Endodermal cell (in vitro differentiated cells): Measurements from ENCODE around the gene HTR5A. TPM values are rescaled to one million over a fixed set of nuclear protein-coding genes. Genes with fewer than 3 reads are reported as not detected.

Experiments used
- DNase-seq: peaks from one replicate; pipeline ENCODE4 v3.0.0-alpha.2; 2017
- H3K27ac ChIP-seq: 2 replicates; pipeline ENCODE4 v1.5.1; 2013; ENCODE audit warnings: mild to moderate bottlenecking, low read depth, low read length, moderate library complexity
- H3K27me3 ChIP-seq: 2 replicates; pipeline ENCODE4 v1.6.1; 2013; ENCODE audit warnings: mild to moderate bottlenecking, low read length, moderate library complexity; ENCODE audit not compliant: insufficient read depth, control insufficient read depth, poor library complexity, severe bottlenecking
- H3K36me3 ChIP-seq: 2 replicates; pipeline ENCODE4 v1.7.0; 2013; ENCODE audit warnings: mild to moderate bottlenecking, low read length, moderate library complexity; ENCODE audit not compliant: control insufficient read depth, insufficient read depth
- H3K4me1 ChIP-seq: one replicate; pipeline ENCODE4 v1.7.0; 2013; ENCODE audit warnings: low read length; ENCODE audit not compliant: control insufficient read depth, insufficient read depth
- H3K4me3 ChIP-seq: 2 replicates; pipeline ENCODE4 v1.5.1; 2013; ENCODE audit warnings: mild to moderate bottlenecking, low read length, moderate library complexity
- H3K9ac ChIP-seq: 2 replicates; pipeline ENCODE4 v1.6.1; 2013; ENCODE audit warnings: mild to moderate bottlenecking, low read length, moderate library complexity; ENCODE audit not compliant: poor library complexity, severe bottlenecking; ENCODE audit errors: extremely low read depth
- H3K9me3 ChIP-seq: 2 replicates; pipeline ENCODE4 v1.6.1; 2013; ENCODE audit warnings: mild to moderate bottlenecking, low read length, moderate library complexity; ENCODE audit not compliant: control insufficient read depth
- H3K27ac Mint-ChIP-seq: 2 replicates; pipeline ENCODE4 v1.8.0; 2020; ENCODE audit warnings: mixed read lengths
- H3K27me3 Mint-ChIP-seq: 2 replicates; pipeline ENCODE4 v1.8.0; 2021; ENCODE audit warnings: mild to moderate bottlenecking, mixed read lengths; ENCODE audit not compliant: insufficient read depth
- H3K36me3 Mint-ChIP-seq: 2 replicates; pipeline ENCODE4 v1.8.0; 2020; ENCODE audit warnings: low read depth, mixed read lengths
- H3K4me1 Mint-ChIP-seq: 2 replicates; pipeline ENCODE4 v1.8.0; 2020; ENCODE audit warnings: mixed read lengths
- H3K4me3 Mint-ChIP-seq: 2 replicates; pipeline ENCODE4 v1.8.0; 2020; ENCODE audit warnings: mild to moderate bottlenecking, moderate library complexity, mixed read lengths
- H3K9me3 Mint-ChIP-seq: 2 replicates; pipeline ENCODE4 v1.8.0; 2020; ENCODE audit warnings: mild to moderate bottlenecking, mixed read lengths
- WGBS, 2 experiments: methylation state at CpG; one replicate each; pipeline versions ENCODE4 v1.1.5 to v1.1.7; 2013; ENCODE audit warnings: missing lambda C conversion rate in 2 of 2, mixed read lengths in 1 of 2; ENCODE audit not compliant: insufficient coverage in 1 of 2, insufficient read length in 1 of 2; 5-methylcytosine and 5-hydroxymethylcytosine counted together
- total RNA-seq, 2 donors: library from RNA; stranded (reverse); fragmentation: NEBNext Ultra II Directional in 1 of 2; extraction: Animal tissue kit (Norgen Biotek cat#: 25700) in 1 of 2; gene quantifications; 2 replicates in 1 of 2; 3 replicates in 1 of 2; pipeline ENCODE4 v1.2.1, GENCODE V29; 2021
- TF ChIP-seq, protein P1 (sequence below): fragments of 200-600 bp; sonication (generic); conservative IDR thresholded peaks from 2 replicates; pipeline ENCODE4 v1.5.0; 2021; ENCODE audit warnings: antibody characterized with exemption, mild to moderate bottlenecking

The HTR5A gene
- total RNA-seq, 2 donors from 2014 or later, result 0.11 to 0.46 TPM

DNA sequence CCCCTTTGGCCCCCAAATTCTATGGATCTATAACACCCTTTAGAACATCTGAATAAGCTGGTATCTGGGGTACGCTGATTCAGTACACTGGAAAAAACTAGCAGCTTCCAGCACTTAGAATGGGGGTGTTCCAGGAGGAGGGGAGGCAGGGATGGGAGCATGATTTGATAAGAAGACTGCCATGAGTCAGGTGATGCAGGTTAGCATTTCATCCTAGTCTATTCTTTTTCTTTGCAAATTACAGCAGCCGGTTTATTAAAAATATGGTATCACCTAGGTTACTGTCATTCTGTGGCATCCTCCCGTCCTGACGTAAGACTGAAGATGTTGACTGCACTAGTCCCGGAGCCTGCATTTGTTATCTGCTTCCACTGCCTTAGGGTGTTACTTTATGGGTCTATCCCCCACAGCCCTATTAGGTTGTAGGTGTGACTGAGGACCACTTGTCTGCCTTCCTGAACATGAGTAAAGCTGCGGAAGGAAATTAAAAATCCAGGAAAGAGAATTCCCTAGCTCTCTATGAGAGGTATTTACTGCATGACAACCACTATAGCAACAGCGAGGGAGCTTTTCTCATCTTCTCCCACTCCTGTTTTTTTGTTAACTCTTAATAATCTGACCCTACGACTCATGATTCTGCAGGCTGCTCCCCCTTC, 1.9 kb downstream of the HTR5A start:
- no peaks in the 10 kb centered on the region for H3K9me3 ChIP-seq
- H3K27ac ChIP-seq, result no peak overlapping the region
- no peak for DNase-seq
- no peak overlapping the region for H3K9ac ChIP-seq
- TF ChIP-seq, protein P1, sequence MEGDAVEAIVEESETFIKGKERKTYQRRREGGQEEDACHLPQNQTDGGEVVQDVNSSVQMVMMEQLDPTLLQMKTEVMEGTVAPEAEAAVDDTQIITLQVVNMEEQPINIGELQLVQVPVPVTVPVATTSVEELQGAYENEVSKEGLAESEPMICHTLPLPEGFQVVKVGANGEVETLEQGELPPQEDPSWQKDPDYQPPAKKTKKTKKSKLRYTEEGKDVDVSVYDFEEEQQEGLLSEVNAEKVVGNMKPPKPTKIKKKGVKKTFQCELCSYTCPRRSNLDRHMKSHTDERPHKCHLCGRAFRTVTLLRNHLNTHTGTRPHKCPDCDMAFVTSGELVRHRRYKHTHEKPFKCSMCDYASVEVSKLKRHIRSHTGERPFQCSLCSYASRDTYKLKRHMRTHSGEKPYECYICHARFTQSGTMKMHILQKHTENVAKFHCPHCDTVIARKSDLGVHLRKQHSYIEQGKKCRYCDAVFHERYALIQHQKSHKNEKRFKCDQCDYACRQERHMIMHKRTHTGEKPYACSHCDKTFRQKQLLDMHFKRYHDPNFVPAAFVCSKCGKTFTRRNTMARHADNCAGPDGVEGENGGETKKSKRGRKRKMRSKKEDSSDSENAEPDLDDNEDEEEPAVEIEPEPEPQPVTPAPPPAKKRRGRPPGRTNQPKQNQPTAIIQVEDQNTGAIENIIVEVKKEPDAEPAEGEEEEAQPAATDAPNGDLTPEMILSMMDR, result no peak
- H3K36me3 Mint-ChIP-seq, result no peaks in the 10 kb centered on the region
- peaks cover 49% of the 10 kb centered on the region for H3K27me3 ChIP-seq
- H3K9me3 Mint-ChIP-seq, result peaks cover 3% of the 10 kb centered on the region
- H3K27me3 Mint-ChIP-seq, result peaks cover 30% of the 10 kb centered on the region
- no peaks in the 10 kb centered on the region for H3K36me3 ChIP-seq
- H3K4me3 Mint-ChIP-seq, result no peak overlapping the region
- no peaks in the 10 kb centered on the region for H3K4me1 ChIP-seq
- no peak overlapping the region for H3K4me3 ChIP-seq
- 82 to 90% methylated on average over 6 to 8 of the region's 8 CpGs for WGBS, 2 experiments
- H3K4me1 Mint-ChIP-seq, result peaks cover 8% of the 10 kb centered on the region
- H3K27ac Mint-ChIP-seq, result no peak overlapping the region

DNA sequence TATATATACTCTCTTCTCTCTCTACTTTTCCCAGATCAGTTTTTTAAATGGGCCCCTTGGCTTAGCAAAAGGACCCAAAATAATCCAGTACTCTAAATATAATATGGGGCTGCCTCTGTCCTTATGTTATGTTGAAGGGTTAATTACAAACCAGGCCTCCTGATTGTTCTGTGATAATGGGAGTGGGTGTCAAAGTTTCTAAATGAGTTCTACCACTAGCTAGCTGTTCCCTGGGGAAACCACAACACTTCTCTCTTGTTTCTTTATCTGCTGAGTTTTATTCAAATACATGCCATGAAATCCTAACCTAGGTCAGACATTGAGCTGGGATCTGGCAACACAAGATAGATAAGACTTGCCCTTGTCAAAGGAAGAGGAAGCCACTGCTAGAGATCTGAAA, 3.8 kb downstream of the HTR5A start:
- no peaks in the 10 kb centered on the region for H3K36me3 ChIP-seq
- TF ChIP-seq, protein P1, result no peak
- H3K9ac ChIP-seq, result no peak overlapping the region
- no peaks in the 10 kb centered on the region for H3K4me1 ChIP-seq
- peaks cover 32% of the 10 kb centered on the region for H3K27me3 Mint-ChIP-seq
- no peaks in the 10 kb centered on the region for H3K36me3 Mint-ChIP-seq
- no peak for DNase-seq
- H3K4me1 Mint-ChIP-seq, result peaks cover 8% of the 10 kb centered on the region
- no peak overlapping the region for H3K4me3 ChIP-seq
- H3K27ac Mint-ChIP-seq, result no peak overlapping the region
- no peaks in the 10 kb centered on the region for H3K9me3 ChIP-seq
- H3K9me3 Mint-ChIP-seq, result peaks cover 3% of the 10 kb centered on the region
- H3K27me3 ChIP-seq, result peaks cover 36% of the 10 kb centered on the region
- H3K27ac ChIP-seq, result no peak overlapping the region
- no peak overlapping the region for H3K4me3 Mint-ChIP-seq

DNA sequence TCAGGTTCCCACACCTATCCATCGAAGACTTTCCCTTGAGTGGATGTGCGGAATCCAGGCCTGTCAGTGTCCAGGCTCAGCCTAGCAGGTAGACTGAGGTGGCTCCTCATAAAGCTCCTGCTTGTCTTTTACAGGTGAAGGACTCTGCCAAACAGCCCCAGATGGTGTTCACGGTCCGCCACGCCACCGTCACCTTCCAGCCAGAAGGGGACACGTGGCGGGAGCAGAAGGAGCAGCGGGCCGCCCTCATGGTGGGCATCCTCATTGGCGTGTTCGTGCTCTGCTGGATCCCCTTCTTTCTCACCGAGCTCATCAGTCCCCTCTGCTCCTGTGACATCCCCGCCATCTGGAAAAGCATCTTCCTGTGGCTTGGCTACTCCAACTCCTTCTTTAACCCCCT, 13.9 kb downstream of the HTR5A start:
- Mint-ChIP-seq H3K36me3 (no peaks in the 10 kb centered on the region), H3K27ac (no peak overlapping the region), H3K4me1 (no peaks in the 10 kb centered on the region), H3K27me3 (peaks cover 22% of the 10 kb centered on the region), H3K9me3 (no peaks in the 10 kb centered on the region), H3K4me3 (no peak overlapping the region)
- Histone ChIP-seq H3K27me3 (no peaks in the 10 kb centered on the region), H3K4me3 (no peak overlapping the region), H3K4me1 (no peaks in the 10 kb centered on the region), H3K27ac (no peak overlapping the region), H3K9ac (no peak overlapping the region), H3K36me3 (no peaks in the 10 kb centered on the region), H3K9me3 (no peaks in the 10 kb centered on the region)
- no peak for DNase-seq
- 89 to 96% methylated on average over 13 to 14 of the region's 14 CpGs for WGBS, 2 experiments
- TF ChIP-seq, protein P1, result no peak
